GM10847 (cell line): ENCODE measurements around the gene FABP6.

Source experiments
- POLR2A ChIP-seq: IDR thresholded peaks from 2 replicates; pipeline ENCODE4 v1.6.1; 2011; ENCODE audit not compliant: insufficient read length; ENCODE audit errors: extremely low read depth

The FABP6 gene

DNA sequence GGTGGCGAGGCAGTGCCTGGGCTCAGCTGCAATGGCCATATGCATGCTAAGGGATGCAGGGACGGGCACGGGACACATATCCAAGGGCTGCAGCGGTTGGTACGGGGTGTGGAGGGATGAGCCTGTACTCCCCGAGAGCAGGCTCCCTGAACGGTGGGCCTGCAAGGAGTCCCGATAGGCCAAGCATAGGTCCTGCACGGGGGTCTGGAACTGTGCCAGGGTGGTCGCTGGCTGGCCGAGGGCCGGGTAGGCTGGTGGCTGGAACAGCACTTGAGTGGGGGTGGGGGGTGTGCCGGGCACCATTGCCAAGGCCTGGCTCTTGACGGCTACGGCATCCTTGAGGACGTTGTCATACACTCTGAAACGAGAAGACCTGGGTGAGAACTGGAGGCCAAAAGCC lies 24.1 kb downstream of the FABP6 start:
- TF ChIP-seq POLR2A = no peak

DNA sequence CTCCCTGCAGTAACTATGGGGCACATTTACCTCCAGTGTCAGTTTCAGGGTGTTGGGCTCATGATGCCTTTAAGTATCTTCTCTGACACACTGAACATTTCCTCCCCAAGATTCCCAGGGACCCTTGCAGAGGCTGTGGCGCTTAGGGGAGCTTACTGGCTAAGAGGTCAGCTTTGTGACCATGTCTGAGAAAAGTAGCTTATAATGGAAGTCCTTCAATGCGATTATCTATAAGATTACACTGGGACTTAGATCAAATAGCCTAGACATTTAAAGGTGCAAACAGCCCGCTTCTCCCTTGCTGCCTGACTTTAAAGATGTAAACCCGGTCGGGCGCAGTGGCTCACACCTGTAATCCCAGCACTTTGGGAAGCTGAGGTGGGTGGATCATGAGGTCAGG lies 25.4 kb downstream of the FABP6 start:
- TF ChIP-seq POLR2A = no peak

DNA sequence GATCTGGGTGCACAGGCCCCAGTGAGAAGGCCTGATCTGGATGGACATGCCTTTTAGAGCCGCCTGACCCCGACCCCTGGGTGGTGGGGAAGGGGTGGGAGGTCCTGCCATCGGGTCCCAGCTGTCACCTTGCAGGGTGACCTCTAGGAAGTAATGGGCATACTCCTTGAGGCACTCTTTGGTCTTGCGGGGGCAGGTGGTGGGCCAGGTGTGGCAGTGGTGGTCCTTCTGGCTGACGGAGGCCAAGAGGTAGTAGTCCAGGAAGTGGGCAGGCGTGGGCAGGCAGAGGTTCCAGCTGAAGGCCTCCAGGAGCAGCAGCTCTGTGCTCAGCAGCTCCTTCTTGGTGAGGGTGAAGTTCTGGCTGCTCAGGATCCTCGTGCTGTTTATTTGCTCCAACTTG lies 30.0 kb downstream of the FABP6 start:
- no peak for TF ChIP-seq POLR2A

DNA sequence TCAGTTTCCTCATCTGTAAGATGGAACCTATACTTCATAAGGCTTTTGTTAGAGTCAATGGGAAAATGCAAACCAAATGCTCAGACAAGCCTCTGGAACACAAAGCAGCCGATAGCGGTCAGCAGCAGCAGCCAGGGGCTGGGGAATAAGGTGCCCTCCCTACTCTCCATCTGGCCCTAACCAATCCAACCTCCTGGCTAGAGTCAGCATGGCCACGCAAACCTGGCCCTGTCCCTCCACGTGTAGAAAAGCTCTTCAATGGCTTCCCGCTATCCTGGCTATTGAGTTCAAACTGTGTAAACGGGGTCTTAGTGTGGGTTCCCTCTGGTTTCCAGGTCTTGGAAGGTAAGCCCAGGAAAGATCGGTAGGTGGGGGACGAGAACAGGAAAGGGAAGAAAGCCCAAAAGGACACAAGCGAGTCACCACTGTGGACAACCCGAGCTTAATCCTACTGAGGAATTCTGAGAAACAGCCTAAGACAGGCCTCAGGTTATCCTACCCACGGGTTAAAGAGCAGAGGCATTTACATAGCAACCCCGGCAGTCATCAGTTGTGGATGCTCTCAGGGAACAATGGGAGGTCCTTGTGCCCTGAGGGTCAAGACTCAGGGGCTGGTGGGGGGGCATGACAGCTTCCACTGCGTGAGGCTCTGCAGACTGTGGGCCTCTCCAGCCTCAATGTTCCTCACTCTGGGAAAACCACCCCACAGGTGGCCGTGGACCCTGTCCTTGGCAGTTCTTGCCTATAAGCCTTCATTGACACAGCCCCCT lies 30.9 kb downstream of the FABP6 start:
- no peak for TF ChIP-seq POLR2A

DNA sequence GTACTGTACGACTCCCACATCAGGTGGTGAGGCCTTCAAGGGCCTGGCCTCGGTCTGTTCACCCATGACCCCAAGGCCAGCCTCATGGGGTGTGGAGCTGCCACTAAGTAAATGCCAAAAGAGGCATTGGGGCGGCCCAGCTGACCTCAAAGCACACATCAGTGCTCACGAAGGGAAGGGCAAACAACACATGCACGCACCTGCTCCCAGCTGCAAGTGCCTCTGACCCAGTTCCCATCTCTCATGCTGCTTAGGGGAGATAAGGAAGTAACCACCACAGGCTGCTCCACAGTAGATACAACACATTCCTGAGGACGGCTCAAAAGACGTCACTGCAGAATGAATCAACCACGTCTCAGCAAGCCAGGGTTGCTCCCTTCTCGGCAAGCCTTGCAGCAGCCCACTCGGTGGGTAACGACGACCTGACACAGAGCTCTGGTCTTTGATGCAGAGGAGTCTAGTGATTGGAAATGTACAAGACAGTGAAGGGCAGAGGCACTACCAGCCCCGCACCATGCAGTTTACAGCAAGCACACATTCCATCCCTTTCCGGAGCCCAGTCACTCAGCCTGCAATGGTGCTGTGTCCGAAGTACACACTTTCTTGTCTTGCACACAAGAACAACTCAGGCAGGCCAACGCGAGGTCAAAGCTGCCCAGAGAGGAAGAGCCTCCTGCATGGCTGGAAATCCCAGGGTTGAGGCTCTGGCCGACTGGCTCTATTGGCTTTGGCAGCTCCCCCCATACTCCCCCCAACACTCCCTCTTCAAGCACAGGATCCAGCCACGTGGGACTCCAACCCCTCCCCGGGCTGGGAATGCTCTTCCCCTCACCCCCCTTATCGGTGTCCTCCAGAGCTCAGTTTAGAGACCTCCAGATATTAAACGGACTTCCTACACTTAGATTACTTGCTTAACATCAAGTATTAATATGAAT lies 31.8 kb downstream of the FABP6 start:
- no peak for TF ChIP-seq POLR2A

DNA sequence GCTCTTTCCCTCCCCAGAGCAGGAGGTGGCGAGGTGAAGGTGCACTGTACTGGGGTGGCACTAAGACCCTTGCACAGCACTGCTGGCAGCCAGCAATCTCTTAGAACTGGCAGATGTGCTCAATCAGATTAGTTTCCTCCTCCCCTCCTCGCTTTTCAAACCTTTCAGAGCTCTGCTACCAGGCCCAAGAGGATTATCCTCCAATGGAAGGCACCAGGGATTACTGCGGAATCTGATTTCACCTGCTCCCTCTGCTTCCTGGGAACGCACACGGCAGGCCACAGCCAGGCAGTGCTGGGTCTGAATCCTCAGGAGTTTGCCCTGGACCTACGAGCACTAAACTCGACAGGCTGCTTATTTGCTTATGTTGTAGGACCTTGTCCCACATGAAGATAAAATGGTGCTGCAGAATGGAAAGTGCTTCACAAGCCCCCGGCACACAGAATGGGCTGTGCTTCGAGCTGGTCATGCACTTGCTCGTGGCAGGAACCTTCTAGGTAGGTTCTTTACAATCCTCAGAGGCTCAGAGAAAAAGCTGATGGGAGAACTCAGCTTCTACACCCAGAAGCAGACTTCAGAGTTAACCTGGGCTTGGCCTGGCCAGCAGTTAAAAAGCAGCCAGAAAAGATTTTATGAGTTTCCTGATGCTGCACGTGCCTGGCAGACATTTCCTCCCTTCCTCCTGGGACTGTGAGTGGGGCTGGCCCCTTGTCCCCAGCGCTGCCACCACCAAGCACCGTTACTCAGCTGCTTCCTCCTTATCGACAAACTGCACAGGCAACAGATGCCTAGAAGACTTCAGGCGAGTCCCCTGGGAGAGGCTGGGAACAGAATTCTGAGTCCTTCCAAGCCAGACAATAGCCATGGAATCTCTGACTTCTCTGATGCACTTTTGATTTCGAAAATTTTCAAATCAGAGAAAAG lies 33.1 kb downstream of the FABP6 start:
- no peak for TF ChIP-seq POLR2A

DNA sequence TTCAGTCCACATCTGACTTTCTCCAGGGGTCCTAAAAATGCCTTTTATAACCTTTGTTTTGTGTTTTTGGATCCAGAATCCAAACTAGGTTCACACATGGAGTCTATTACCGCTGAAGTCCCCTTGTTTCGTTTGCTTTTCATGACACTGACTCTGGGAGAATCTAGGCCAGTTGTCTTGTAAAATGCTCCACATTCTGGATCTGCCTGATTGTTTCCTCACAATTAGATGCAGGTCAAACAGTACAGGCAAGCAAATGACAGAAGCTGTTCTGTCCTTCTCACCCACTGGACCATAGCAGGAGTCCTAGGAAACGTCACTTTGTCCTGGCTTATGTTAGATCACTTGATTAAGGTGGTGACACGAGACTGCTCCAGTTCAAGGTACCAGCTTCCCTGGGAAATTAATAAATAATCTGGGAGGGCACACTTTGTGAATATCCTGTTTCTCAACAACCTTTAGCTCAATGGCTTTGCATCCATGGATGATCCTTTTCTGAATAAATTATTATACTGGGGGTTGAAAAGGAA lies 34.1 kb downstream of the FABP6 start:
- no peak for TF ChIP-seq POLR2A

DNA sequence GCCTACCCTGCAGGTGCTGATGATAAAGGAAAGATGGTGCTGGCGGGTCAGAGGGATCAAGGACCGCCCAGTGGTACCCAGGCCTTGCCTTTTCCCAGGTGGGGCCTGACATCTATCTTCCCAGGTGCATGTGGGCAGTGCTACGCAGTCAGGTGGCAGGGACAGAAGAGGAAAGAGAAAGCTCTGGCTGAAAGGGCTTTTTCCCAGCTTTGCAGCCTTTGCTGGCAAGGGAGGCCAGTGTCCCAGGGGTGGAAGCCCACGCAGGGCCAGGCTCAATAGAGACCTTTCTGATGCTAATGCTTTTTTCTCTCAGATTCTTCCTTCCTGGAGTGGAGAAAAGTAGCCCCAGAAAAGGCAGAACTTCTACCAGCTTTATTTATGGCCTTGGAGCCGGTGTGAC lies 36.7 kb downstream of the FABP6 start:
- TF ChIP-seq POLR2A = no peak

DNA sequence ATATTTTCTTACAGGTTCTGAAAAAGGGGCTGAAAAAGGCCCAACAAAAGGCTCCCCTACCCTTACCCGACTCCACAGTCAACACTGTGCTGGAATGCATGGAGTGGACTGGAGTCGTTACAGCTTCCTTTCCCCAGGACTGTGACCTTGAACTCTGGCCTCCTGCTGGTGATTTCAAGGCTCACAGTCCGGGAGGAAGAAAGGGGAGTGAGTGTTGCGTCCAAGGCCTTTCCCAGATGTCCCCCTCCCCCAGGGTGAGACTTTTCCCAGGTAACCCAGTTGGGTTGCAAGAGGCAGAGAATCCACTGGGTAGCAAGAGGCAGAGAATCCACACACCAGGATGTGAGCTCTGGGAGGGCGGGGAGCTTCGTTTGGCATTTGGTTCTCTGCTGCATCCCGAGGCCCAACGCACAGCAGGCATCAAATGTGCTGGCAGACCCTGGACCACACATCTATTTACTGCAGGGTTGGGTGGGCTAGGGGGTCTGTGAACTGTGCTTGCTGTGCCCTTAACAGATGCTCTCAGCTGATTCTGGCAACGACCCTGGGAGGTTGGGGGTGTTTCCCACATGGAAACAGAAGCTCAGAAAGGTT lies 37.5 kb downstream of the FABP6 start:
- no peak for TF ChIP-seq POLR2A

DNA sequence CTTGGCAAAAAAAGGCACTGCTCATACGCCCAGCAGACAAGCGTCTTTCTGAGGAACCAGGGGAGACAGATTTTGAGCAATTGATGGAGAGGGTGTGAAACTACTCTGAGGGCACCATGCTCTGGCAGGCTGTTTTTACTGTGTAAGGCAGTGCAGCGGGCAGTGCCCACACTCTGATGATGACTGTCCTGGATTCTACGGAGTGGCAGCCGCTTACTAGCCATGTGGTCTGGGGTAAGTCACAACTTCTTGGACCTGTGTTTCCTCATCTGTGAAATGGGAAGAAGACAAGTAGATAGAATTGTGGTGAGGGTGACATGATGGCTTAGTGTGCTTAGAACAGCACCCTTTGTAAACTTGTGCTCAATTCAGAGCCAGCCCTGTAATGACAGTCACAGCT lies 38.8 kb downstream of the FABP6 start:
- TF ChIP-seq POLR2A = no peak

DNA sequence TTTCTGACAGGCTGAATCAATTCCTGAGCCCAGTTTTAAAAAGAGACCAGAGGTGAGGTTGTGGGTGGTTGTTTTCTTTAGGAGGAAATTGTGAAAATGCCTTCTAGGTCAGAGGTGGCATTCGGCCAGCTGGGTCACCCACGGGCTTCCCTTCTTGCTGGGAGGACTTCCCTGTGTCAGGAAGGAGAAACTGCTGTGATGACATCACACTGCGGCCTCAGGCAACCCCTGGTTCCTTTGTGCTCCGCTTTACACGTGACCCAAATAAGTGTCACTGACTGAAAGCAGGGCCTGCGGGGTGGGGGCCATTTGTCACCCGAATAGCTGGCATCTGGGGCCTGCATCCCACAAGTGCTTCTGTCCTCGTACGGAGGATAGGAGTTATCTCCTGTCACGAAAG lies 39.7 kb downstream of the FABP6 start:
- no peak for TF ChIP-seq POLR2A

DNA sequence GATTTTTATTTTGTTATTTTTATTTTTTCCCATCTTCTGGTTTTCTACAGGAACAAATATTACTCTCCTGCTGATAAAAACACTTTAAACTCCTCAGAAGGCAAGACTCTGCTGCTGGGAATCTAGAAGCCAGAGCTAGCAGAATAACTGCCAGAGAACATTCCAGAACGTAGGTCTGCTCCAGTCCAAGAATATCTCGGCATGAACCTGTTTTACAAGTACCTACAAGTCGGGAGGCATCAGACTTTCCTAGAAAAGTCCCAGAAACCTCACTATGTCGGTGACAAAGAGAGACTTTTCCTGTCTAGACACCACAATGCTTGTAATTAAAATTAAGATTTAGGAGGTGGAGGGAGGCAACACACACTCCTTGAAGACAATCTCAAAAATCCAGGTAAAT lies 41.4 kb downstream of the FABP6 start:
- no peak for TF ChIP-seq POLR2A

DNA sequence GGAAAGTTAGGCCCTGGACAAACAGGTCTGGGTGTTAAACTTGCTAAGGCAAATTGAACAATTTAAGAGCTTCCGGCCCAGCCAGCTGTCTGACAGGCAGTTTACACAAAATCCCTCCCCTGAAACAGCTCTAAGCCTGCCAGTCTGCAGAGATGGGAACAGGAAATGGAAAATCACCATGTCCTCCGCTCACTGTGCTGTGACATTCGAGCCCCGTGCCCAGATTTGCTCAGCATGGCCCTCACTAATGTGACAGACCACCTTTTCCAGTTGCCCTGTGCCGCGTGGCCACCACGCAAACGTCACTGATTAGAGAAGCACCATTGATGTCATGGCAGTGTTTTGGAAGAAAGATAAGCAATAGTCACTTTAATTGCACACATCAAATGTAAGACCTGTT lies 42.1 kb downstream of the FABP6 start:
- TF ChIP-seq POLR2A = no peak

DNA sequence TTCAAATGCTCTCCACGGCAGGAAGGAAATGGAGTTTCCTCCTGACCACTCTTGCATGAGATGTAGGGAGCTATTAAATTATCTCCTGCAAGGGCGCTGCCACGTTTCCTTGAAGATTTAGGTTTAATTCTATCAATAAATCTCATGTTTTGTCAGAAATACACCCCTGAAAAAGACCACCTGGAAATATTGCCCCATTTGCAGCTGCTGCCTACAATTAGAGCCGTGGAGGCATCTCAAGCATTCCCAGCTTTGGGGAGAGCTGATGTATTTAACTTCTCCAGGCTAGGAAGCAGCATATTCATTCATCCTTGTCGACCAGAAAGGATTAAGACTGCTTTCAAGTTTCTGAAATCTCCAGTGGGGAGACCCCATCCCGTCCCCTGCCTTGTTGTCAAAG lies 42.5 kb downstream of the FABP6 start:
- TF ChIP-seq POLR2A = no peak

DNA sequence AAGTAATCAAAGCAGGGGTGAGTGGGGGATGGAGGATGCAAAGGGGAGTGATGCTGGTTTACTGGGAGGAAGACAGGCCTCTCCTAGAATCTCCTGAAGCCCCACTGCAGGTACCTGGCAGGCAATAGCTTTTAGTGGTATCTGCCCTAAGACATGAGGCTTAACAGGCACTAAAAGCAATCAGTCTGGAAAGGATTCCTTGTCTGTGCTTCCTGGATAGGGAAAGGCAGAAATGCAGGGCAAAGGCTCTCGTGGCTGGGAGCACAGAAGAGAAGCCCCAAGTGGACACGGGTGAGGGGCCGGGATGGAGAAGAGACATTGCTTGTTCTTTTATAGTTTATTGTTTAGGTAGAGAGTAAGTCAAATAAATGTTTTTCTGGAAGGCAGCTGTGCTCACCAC lies 43.0 kb downstream of the FABP6 start:
- TF ChIP-seq POLR2A = no peak

DNA sequence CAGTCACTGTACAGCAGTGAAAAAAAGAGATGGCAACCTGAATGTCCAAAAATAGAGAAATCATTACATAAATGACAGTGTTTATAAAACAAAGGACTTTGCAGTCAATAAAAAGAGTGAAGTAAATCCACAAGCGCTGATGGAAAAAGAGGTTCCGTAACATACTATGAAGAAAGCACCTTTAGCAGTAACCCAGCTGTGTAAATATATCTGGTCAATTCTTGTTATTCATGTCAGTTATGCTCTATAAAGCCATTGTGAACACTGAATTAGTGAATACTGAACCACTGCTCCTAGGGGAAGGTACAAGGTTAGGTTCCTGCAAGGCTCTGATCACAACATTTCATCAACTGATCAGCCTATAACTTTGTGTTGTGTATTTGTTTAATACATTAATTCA lies 43.6 kb downstream of the FABP6 start:
- no peak for TF ChIP-seq POLR2A
